Testis (tissue), 2 donors: ENCODE measurements around the gene ABI3BP.

Source experiments
- POLR2A ChIP-seq: fragments of 450-650 bp; IDR thresholded peaks from one replicate; pipeline ENCODE4 v1.6.1; 2017; ENCODE audit warnings: antibody characterized with exemption, mild to moderate bottlenecking, moderate library complexity
- TF ChIP-seq, protein P1 (sequence below), 3 experiments: fragments of 450-650 bp in 2 of 3; fragments of 200-600 bp in 1 of 3; sonication (generic) in 1 of 3; IDR thresholded peaks; one replicate each; pipeline ENCODE4 v1.5.1; 2016 to 2019; ENCODE audit warnings: antibody characterized with exemption in 3 of 3, mild to moderate bottlenecking in 2 of 3, moderate library complexity in 1 of 3

DNA sequence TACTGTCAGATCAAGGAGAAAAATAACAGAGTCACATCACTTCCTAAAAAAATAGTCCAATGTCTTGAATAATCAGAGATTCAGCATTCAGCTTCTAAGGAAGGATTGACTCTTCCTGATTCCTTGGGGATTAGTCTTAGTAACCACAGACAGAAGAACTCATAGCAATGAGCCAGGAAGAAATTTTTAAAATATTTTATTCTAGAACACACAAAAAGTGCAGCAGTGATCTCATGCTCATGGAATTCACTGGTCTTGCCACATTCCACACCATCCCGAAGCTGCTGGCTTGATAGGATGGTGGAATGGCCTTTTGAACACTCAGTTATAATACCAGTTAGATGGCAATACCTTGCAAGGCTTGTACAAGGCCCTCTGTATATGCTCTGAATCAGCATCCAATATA lies 43.0 kb upstream of the ABI3BP start:
- TF ChIP-seq, protein P1, sequence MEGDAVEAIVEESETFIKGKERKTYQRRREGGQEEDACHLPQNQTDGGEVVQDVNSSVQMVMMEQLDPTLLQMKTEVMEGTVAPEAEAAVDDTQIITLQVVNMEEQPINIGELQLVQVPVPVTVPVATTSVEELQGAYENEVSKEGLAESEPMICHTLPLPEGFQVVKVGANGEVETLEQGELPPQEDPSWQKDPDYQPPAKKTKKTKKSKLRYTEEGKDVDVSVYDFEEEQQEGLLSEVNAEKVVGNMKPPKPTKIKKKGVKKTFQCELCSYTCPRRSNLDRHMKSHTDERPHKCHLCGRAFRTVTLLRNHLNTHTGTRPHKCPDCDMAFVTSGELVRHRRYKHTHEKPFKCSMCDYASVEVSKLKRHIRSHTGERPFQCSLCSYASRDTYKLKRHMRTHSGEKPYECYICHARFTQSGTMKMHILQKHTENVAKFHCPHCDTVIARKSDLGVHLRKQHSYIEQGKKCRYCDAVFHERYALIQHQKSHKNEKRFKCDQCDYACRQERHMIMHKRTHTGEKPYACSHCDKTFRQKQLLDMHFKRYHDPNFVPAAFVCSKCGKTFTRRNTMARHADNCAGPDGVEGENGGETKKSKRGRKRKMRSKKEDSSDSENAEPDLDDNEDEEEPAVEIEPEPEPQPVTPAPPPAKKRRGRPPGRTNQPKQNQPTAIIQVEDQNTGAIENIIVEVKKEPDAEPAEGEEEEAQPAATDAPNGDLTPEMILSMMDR (IDR thresholded peaks at IDR 0.05) = no peak
- no peak for TF ChIP-seq POLR2A
